ENCODE results near the gene RFLNA.
A peak's percentile ranks its signal among the peaks of the same experiment; 100 is the strongest.

RFLNA gene

DNA sequence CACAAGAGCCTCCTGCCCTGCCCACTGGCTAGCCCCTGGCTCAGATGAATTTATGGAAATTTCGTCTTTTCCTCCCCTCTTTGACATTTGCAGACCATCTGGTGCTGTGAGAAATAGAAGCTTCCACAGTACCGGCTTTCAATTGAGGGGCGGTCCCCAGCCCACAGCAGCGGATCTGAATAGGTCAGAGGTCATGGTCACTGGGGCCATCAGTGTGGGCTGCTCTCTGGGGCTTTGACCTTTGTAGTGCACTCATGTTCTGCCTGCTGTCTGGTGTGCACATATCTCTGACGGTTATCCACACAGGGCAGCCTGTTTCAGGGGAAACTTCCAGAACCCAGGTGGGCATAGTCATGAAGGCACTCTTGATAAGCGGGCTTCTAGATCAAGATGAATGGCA is 2.5 kb upstream of the RFLNA start:
- Histone ChIP-seq H3K27ac (no peak overlapping the region), H3K4me3 (no peak overlapping the region)
- no peak for TF ChIP-seq CTCF (IDR thresholded peaks at IDR 0.05)
- DNase-seq (ENCODE audit: low spot score), result no peak

DNA sequence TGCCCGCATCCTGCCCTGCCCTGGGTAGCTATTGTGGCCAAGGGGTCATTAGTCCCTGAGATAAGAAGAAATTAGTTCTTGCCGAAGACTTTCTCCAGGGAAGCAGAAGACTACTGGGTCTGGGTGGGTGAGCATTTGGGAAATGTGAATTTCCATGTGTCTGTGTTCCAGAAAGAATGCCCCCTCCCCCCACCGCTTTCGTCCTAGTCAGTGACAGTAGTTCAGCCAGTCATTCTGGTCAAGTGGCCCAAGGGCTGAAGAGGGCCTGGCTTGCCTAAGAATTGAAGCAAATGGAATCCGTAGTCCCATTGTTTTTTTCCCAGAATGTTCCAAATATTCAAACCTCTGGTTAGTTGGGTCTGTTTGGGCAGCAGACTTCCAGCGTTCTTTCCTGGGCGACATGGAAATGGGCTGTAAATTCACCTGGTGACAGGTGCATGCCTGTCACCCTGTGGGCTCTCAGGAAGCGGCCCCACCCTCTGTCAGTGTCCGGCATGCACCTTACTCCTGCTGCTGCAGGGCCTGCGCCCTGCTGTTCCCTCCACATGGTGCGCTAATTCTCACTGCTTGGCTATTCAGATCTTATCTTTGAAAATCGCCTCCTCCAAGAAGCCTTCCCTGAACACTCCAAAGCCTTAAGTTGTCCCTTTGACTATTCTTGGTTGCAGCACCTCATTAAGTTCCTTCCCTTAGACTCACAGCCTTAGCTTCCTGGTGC is 1.4 kb upstream of the RFLNA start:
- no peak for DNase-seq (ENCODE audit: low spot score)
- no peak overlapping the region for H3K4me3 ChIP-seq
- no peak for TF ChIP-seq CTCF (IDR thresholded peaks at IDR 0.05)
- H3K27ac ChIP-seq, result no peak overlapping the region

GRCh38 chr12:124295431-124296058 is 652 bp downstream of the RFLNA start:
- H3K27ac ChIP-seq, result no peak overlapping the region
- DNase-seq (ENCODE audit: low spot score), result no peak
- TF ChIP-seq CTCF (IDR thresholded peaks at IDR 0.05), result no peak
- H3K4me3 ChIP-seq, result peak overlapping the region; percentile 71

- no peak overlapping the region for H3K27ac ChIP-seq
Measured at GRCh38 chr12:124296295-124296915, 1.5 kb downstream of the RFLNA start.

GRCh38 chr12:124296916-124297351 is 2.0 kb downstream of the RFLNA start:
- no peak for DNase-seq (ENCODE audit: low spot score)
- no peak overlapping the region for H3K4me3 ChIP-seq

More at GRCh38 chr12:124296295-124296915, 1.5 kb downstream of the RFLNA start:
- TF ChIP-seq CTCF (IDR thresholded peaks at IDR 0.05), result no peak
- H3K4me3 ChIP-seq, result no peak overlapping the region
- DNase-seq (ENCODE audit: low spot score), result no peak

DNA sequence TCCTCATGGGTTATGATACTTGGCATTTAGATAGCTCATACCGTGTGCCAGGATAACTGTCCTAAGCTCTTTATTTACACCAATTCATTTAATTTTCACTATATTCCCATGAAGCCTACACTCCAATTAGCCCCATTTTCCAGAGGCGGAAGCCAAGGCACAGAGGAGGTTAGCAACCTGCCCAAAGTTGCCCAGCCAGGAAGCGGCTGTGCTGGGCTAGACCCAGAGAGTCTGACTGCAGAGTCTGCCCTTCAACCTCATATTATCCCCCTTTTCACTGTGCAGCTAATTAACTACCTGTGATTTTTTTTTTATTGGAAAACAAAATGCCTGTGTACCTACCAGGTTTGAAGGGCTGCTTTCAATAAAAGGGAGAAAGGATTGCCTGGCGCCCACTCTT is 2.5 kb downstream of the RFLNA start:
- H3K27ac ChIP-seq, result no peak overlapping the region
- H3K4me3 ChIP-seq, result no peak overlapping the region
- no peak for DNase-seq (ENCODE audit: low spot score)
- no peak for TF ChIP-seq CTCF (IDR thresholded peaks at IDR 0.05)

More at GRCh38 chr12:124296916-124297351, 2.0 kb downstream of the RFLNA start:
- no peak overlapping the region for H3K27ac ChIP-seq
- no peak for TF ChIP-seq CTCF (IDR thresholded peaks at IDR 0.05)

All from coronary artery (tissue), 2 donors.